Astrocyte of the spinal cord (primary cell): ENCODE measurements around the gene DHRS12.

Source experiments
- DNase-seq: peaks from one replicate; pipeline ENCODE4 v3.0.0; 2011; ENCODE audit warnings: low read depth, low spot score
- H3K4me3 ChIP-seq: 2 replicates; pipeline ENCODE4 v1.5.1; 2011; ENCODE audit warnings: low read depth, mild to moderate bottlenecking, low read length, moderate library complexity
- in situ Hi-C: cut with HindIII; loops from 2 replicates; pipeline ENCODE4 v1.10.0; 2017; ENCODE audit warnings: low sequenced_read_pairs
- TF ChIP-seq, protein P1 (sequence below): IDR thresholded peaks from 2 replicates; pipeline ENCODE4 v1.5.1; 2012; ENCODE audit warnings: low read depth, mild to moderate bottlenecking, low read length, inconsistent platforms

DHRS12 gene

DNA sequence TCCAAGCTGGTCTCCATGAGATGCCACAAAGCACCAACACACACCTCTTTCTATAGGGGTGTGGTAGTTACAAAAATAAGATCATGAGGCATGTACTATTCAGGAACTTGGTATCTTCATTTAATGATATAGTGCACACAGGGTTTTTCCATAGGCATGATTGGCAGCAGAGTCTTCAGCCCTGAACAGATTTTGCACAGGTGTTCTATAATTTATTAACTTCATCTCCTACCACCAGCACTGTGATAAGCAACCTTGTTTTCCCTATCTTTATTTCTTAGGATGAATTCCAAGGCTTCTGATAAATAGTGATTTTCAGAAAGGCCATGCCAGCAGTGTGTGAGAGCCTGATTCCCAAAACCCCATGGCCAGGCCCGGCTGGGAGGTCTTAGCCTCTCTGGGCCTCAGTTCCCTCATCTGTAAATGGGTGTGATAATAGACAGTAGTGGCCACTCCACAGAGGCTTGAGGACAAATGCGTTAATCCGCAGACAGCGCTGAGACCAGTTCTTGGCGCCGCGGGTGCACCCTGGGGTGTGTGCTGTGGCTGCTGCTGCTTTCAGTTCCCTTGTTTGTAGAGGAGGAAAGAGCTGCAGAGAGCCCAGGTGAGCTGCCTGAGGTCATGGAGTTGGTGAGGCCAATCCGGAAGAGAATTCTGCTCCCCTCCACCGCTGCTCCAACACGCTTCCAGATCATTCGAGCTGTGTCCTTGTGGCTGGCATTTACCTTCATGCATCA lies 33.1 kb downstream of the DHRS12 start:
- TF ChIP-seq, protein P1, sequence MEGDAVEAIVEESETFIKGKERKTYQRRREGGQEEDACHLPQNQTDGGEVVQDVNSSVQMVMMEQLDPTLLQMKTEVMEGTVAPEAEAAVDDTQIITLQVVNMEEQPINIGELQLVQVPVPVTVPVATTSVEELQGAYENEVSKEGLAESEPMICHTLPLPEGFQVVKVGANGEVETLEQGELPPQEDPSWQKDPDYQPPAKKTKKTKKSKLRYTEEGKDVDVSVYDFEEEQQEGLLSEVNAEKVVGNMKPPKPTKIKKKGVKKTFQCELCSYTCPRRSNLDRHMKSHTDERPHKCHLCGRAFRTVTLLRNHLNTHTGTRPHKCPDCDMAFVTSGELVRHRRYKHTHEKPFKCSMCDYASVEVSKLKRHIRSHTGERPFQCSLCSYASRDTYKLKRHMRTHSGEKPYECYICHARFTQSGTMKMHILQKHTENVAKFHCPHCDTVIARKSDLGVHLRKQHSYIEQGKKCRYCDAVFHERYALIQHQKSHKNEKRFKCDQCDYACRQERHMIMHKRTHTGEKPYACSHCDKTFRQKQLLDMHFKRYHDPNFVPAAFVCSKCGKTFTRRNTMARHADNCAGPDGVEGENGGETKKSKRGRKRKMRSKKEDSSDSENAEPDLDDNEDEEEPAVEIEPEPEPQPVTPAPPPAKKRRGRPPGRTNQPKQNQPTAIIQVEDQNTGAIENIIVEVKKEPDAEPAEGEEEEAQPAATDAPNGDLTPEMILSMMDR: no peak
- no peak overlapping the region for H3K4me3 ChIP-seq
- in situ Hi-C loops: no loop called here
- DNase-seq: no peak

DNA sequence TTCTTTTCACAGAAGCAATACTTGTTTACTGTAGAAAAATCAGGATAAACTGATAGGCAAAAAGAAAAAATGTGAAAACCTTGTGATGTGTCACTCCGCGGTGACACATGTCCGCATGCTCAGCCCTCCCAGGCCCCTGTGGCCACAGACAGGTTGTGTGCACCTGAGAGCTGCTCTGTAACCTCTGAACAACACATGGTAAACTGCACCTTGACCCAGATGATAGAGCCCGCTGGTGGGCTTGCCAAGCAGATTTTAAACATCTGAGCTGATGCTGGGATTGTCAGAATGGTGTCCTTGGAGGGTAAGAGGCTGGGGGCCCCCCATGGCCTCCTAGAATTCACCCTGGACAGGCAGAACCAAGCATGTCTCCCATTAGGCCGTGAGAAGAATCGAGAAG lies 33.8 kb downstream of the DHRS12 start:
- no peak overlapping the region for H3K4me3 ChIP-seq
- in situ Hi-C loops: no loop called here
- TF ChIP-seq, protein P1: no peak
- no peak for DNase-seq

DNA sequence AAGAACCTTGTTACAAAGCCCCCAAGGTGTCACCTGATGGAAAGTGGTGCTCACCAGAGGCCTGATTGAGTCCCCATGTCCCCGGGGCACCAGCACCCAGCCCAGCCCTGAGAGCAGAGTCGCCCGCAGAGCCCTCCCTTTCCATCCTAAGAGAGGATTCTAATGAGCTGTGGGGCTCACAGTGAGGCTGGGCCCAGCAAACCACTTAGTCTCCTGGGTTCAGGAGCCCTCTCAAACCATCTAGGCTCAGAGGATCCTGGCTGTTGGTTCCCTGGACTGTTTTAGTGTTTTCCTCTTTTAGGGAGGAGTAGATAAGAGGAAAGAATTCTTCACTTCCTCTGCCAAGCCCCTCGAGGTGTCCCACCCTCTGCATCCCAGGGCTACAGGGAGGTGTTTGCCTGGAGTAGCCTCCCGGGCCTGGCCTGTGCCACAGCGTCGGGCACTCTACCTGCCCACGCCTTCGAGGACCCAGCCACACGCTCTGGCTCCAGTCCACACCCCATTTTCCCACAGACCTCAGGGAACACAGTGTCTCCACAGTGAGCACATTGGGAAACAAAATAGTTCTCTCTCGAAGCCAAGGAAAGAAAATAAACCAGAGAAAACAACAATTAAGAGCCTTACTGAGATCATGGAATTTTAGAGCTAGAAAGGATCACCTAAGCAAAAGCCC lies 34.4 kb downstream of the DHRS12 start:
- DNase-seq: no peak
- TF ChIP-seq, protein P1: no peak
- in situ Hi-C loops: no loop called here
- no peak overlapping the region for H3K4me3 ChIP-seq

DNA sequence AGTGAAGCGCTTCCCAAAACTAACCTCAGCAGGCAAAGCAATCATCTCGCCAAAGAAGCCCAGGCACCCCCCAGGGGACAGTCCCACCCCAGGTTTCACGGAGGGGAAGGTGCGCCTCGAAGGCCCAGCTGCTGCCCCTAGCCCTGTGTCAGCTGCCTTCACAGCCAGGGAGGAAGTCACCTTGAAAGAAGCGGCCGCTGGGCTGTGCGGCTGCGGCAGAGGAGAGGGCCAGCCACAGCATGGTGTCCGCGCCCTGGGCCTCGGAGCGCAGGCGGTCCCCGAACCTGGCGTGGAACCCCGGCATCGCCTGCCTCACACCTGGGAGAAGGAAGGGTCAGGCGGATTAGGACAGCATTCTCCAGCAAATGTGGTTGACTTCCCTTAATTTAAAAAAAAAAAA lies 35.0 kb downstream of the DHRS12 start:
- TF ChIP-seq, protein P1: no peak
- in situ Hi-C loops: no loop called here
- no peak overlapping the region for H3K4me3 ChIP-seq

DNA sequence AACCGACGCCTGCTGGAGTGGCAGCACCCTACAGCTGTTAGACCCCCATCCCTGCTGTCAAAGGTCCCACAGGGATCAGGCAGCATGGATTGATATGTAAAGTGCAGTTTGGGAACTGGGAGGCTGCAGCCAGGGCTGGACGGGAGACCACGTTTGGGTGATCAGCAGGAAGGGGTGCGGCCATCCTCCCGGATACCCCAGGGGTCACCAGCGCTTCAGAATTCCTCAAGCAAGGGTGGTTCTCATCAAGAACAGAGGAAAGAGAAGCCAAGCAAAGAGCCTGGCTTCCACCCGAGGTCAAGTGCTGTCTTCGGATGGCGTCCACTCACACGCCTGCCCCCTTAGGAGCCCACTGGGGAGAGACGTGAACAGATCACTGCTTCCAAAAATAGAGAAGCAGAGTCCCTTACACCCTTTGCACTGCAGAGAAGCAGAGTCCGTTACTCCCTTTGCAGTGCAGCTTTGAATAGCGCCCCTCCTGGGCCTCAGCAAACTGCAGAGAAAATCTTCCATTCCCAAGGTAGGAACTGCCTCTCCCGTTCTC lies 35.5 kb downstream of the DHRS12 start:
- no peak overlapping the region for H3K4me3 ChIP-seq
- in situ Hi-C loops: no loop called here
- TF ChIP-seq, protein P1: peak; percentile 7
- no peak for DNase-seq

More for the DNA sequence above, 35.0 kb downstream of the DHRS12 start:
- DNase-seq: no peak

DNA sequence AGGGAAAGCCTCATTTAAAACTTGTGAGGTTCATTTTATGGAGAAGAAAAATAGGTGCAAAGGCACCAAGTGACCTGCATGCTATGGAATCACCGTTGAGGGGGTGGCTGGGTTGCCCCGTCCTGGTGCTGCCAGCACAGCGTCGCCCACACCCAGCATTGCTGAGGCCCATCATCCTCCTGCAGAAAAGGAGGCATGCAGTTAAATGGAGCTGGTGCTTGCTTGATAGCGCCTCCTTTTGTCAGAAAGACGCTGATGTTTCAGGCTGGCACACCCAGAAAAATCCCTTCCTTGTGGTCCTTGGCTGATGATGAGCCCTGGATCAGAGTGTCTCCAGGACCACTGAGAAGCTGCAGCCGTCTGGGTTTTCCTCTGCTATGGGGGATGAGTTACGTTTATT lies 36.9 kb downstream of the DHRS12 start:
- in situ Hi-C loops: no loop called here
- TF ChIP-seq, protein P1: peak; percentile 13
- DNase-seq: no peak
- no peak overlapping the region for H3K4me3 ChIP-seq
